Measurements from ENCODE around the gene ADGRL2. TPM values are rescaled to one million over a fixed set of nuclear protein-coding genes. Genes with fewer than 3 reads are reported as not detected.

ADGRL2 gene
- not detected for polyA plus RNA-seq (2012; ENCODE audit: low read depth, missing spikeins)

- TF ChIP-seq POU2F2 (IDR thresholded peaks at IDR 0.05; ENCODE audit: low read depth, low read length): no peak
- no peak for TF ChIP-seq POLR2AphosphoS5 (IDR thresholded peaks at IDR 0.05; ENCODE audit: low read depth, low read length)
- TF ChIP-seq SPI1 (IDR thresholded peaks at IDR 0.05; ENCODE audit: low read depth, low read length): no peak
- no peak for TF ChIP-seq POLR2A (IDR thresholded peaks at IDR 0.05; ENCODE audit: low read depth, low read length)
- no peak for TF ChIP-seq TAF1 (IDR thresholded peaks at IDR 0.05; ENCODE audit: low read depth, low read length)
- no peak for TF ChIP-seq PAX5 (IDR thresholded peaks at IDR 0.05; ENCODE audit: insufficient read depth, low read length, severe bottlenecking)
- peak; percentile 30 for DNase-seq (ENCODE audit: insufficient read length, low spot score)
These were observed at the start of gene ADGRL2 for GRCh38 chr1:81800695-81801650. Gene ADGRL2, plus strand, starts transcription at chr1:81800934. Its CDS starts 36,051 bp downstream, at chr1:81836985.

GRCh38 chr1:81752840-81753239 is 47.9 kb upstream of the ADGRL2 start:
- no peak for TF ChIP-seq PAX5 (IDR thresholded peaks at IDR 0.05; ENCODE audit: insufficient read depth, low read length, severe bottlenecking)
- no peak for TF ChIP-seq TAF1 (IDR thresholded peaks at IDR 0.05; ENCODE audit: low read depth, low read length)
- no peak for TF ChIP-seq POLR2AphosphoS5 (IDR thresholded peaks at IDR 0.05; ENCODE audit: low read depth, low read length)
- TF ChIP-seq POU2F2 (IDR thresholded peaks at IDR 0.05; ENCODE audit: low read depth, low read length): no peak
- no peak for TF ChIP-seq SPI1 (IDR thresholded peaks at IDR 0.05; ENCODE audit: low read depth, low read length)
- no peak for TF ChIP-seq POLR2A (IDR thresholded peaks at IDR 0.05; ENCODE audit: low read depth, low read length)
- no peak for FAIRE-seq
- DNase-seq (ENCODE audit: insufficient read length, low spot score): no peak

More at GRCh38 chr1:81800695-81801650, at the start of gene ADGRL2:
- peak; percentile 56 for FAIRE-seq

GRCh38 chr1:81754424-81754823 is 46.3 kb upstream of the ADGRL2 start:
- no peak for TF ChIP-seq POLR2A (IDR thresholded peaks at IDR 0.05; ENCODE audit: low read depth, low read length)
- no peak for TF ChIP-seq POLR2AphosphoS5 (IDR thresholded peaks at IDR 0.05; ENCODE audit: low read depth, low read length)
- TF ChIP-seq SPI1 (IDR thresholded peaks at IDR 0.05; ENCODE audit: low read depth, low read length): no peak
- no peak for TF ChIP-seq POU2F2 (IDR thresholded peaks at IDR 0.05; ENCODE audit: low read depth, low read length)
- no peak for TF ChIP-seq PAX5 (IDR thresholded peaks at IDR 0.05; ENCODE audit: insufficient read depth, low read length, severe bottlenecking)
- TF ChIP-seq TAF1 (IDR thresholded peaks at IDR 0.05; ENCODE audit: low read depth, low read length): no peak
- DNase-seq (ENCODE audit: insufficient read length, low spot score) (no peak), FAIRE-seq (no peak)

GRCh38 chr1:81756872-81757271 is 43.9 kb upstream of the ADGRL2 start:
- FAIRE-seq (no peak), DNase-seq (ENCODE audit: insufficient read length, low spot score) (no peak)
- TF ChIP-seq POLR2AphosphoS5 (IDR thresholded peaks at IDR 0.05; ENCODE audit: low read depth, low read length): no peak
- TF ChIP-seq TAF1 (IDR thresholded peaks at IDR 0.05; ENCODE audit: low read depth, low read length): no peak
- TF ChIP-seq POU2F2 (IDR thresholded peaks at IDR 0.05; ENCODE audit: low read depth, low read length): no peak
- no peak for TF ChIP-seq POLR2A (IDR thresholded peaks at IDR 0.05; ENCODE audit: low read depth, low read length)
- no peak for TF ChIP-seq SPI1 (IDR thresholded peaks at IDR 0.05; ENCODE audit: low read depth, low read length)
- TF ChIP-seq PAX5 (IDR thresholded peaks at IDR 0.05; ENCODE audit: insufficient read depth, low read length, severe bottlenecking): no peak

- TF ChIP-seq POLR2AphosphoS5 (IDR thresholded peaks at IDR 0.05; ENCODE audit: low read depth, low read length): no peak
- TF ChIP-seq POU2F2 (IDR thresholded peaks at IDR 0.05; ENCODE audit: low read depth, low read length): no peak
- TF ChIP-seq SPI1 (IDR thresholded peaks at IDR 0.05; ENCODE audit: low read depth, low read length): peak; percentile 62
- FAIRE-seq: no peak
- no peak for DNase-seq (ENCODE audit: insufficient read length, low spot score)
These were observed 43.2 kb upstream of the ADGRL2 start for GRCh38 chr1:81757398-81758020.

GRCh38 chr1:81758181-81758580 is 42.6 kb upstream of the ADGRL2 start:
- no peak for DNase-seq (ENCODE audit: insufficient read length, low spot score)
- TF ChIP-seq PAX5 (IDR thresholded peaks at IDR 0.05; ENCODE audit: insufficient read depth, low read length, severe bottlenecking) (no peak), POLR2AphosphoS5 (IDR thresholded peaks at IDR 0.05; ENCODE audit: low read depth, low read length) (no peak), SPI1 (IDR thresholded peaks at IDR 0.05; ENCODE audit: low read depth, low read length) (no peak), TAF1 (IDR thresholded peaks at IDR 0.05; ENCODE audit: low read depth, low read length) (no peak), POLR2A (IDR thresholded peaks at IDR 0.05; ENCODE audit: low read depth, low read length) (no peak), POU2F2 (IDR thresholded peaks at IDR 0.05; ENCODE audit: low read depth, low read length) (no peak)
- no peak for FAIRE-seq

GRCh38 chr1:81760477-81761097 is 40.1 kb upstream of the ADGRL2 start:
- no peak for DNase-seq (ENCODE audit: insufficient read length, low spot score)
- no peak for TF ChIP-seq POU2F2 (IDR thresholded peaks at IDR 0.05; ENCODE audit: low read depth, low read length)
- TF ChIP-seq POLR2A (IDR thresholded peaks at IDR 0.05; ENCODE audit: low read depth, low read length): no peak
- no peak for TF ChIP-seq SPI1 (IDR thresholded peaks at IDR 0.05; ENCODE audit: low read depth, low read length)
- no peak for TF ChIP-seq PAX5 (IDR thresholded peaks at IDR 0.05; ENCODE audit: insufficient read depth, low read length, severe bottlenecking)
- TF ChIP-seq TAF1 (IDR thresholded peaks at IDR 0.05; ENCODE audit: low read depth, low read length): no peak
- no peak for TF ChIP-seq POLR2AphosphoS5 (IDR thresholded peaks at IDR 0.05; ENCODE audit: low read depth, low read length)
- no peak for FAIRE-seq

GRCh38 chr1:81775510-81775909 is 25.2 kb upstream of the ADGRL2 start:
- no peak for FAIRE-seq
- TF ChIP-seq SPI1 (IDR thresholded peaks at IDR 0.05; ENCODE audit: low read depth, low read length) (no peak), TAF1 (IDR thresholded peaks at IDR 0.05; ENCODE audit: low read depth, low read length) (no peak), POU2F2 (IDR thresholded peaks at IDR 0.05; ENCODE audit: low read depth, low read length) (no peak), PAX5 (IDR thresholded peaks at IDR 0.05; ENCODE audit: insufficient read depth, low read length, severe bottlenecking) (no peak), POLR2AphosphoS5 (IDR thresholded peaks at IDR 0.05; ENCODE audit: low read depth, low read length) (no peak), POLR2A (IDR thresholded peaks at IDR 0.05; ENCODE audit: low read depth, low read length) (no peak)
- DNase-seq (ENCODE audit: insufficient read length, low spot score): no peak
